ENCODE measurements around the gene MYH14.

GRCh38 chr19:50301607-50301971 is 98.2 kb downstream of the MYH14 start:
- TF ChIP-seq CTCF (IDR thresholded peaks at IDR 0.05) = no peak
- TF ChIP-seq POLR2A (IDR thresholded peaks at IDR 0.05) = no peak
